Breast epithelium (tissue), 4 donors: ENCODE results near the gene GREB1. TPM values are rescaled to one million over a fixed set of nuclear protein-coding genes. Genes with fewer than 3 reads are reported as not detected.

Source experiments
- DNase-seq, 2 donors: peaks; one replicate each; pipeline ENCODE4 v3.0.0-alpha.2; 2019; ENCODE audit warnings: low spot score in 2 of 2
- H3K27ac ChIP-seq, 2 donors: fragments of 200-600 bp; sonication (generic) in 1 of 2; one replicate each; pipeline ENCODE4 v1.5.1; 2016 to 2019; ENCODE audit warnings: mild to moderate bottlenecking in 1 of 2
- H3K27me3 ChIP-seq, 2 donors: fragments of 200-600 bp; sonication (generic) in 1 of 2; one replicate each; pipeline versions ENCODE4 v1.5.1 to v1.6.0; 2017 to 2019; ENCODE audit warnings: control low read depth in 1 of 2, mild to moderate bottlenecking in 1 of 2
- H3K36me3 ChIP-seq: fragments of 200-600 bp; one replicate; pipeline ENCODE4 v1.5.1; 2019
- H3K4me1 ChIP-seq, 2 donors: fragments of 200-600 bp; sonication (generic); one replicate each; pipeline ENCODE4 v1.5.1; 2016 to 2019; ENCODE audit warnings: control low read depth in 1 of 2
- H3K4me3 ChIP-seq, 3 donors: fragments of 200-600 bp; sonication (generic); 1 replicate in 2 of 3; 2 replicates in 1 of 3; pipeline ENCODE4 v1.5.1; 2016 to 2019; ENCODE audit warnings: mild to moderate bottlenecking in 3 of 3, moderate library complexity in 2 of 3
- H3K9me3 ChIP-seq, 2 donors: fragments of 200-600 bp; sonication (generic) in 1 of 2; one replicate each; pipeline ENCODE4 v1.5.1; 2016 to 2019; ENCODE audit warnings: control low read depth in 1 of 2
- CTCF ChIP-seq, 3 donors: fragments of 450-650 bp; IDR thresholded peaks; one replicate each; pipeline ENCODE4 v1.5.1; 2016 to 2017; ENCODE audit warnings: antibody characterized with exemption in 3 of 3, mild to moderate bottlenecking in 3 of 3, moderate library complexity in 3 of 3
- POLR2A ChIP-seq: fragments of 450-650 bp; IDR thresholded peaks from one replicate; pipeline ENCODE4 v1.6.1; 2016; ENCODE audit warnings: antibody characterized with exemption, mild to moderate bottlenecking, moderate library complexity
- POLR2AphosphoS5 ChIP-seq, 3 donors: sonication (generic); formaldehyde crosslinking; IDR thresholded peaks; one replicate each; pipeline ENCODE4 v1.6.1; 2017; ENCODE audit warnings: antibody characterized with exemption in 3 of 3
- intact Hi-C: fragments of 100-400 bp; cut with DNase I; formaldehyde crosslinking; loops from one replicate; pipeline ENCODE4 v1.15.1; 2023; ENCODE audit warnings: low total_unique reads
- total RNA-seq, 3 donors: library from RNA; depleted of rRNA; stranded (reverse); fragments of >200 nt; gene quantifications; one replicate each; pipeline ENCODE4 v1.1.0, GENCODE V29; 2016

GREB1 gene
- total RNA-seq, 3 donors from 2014 or later: 5.4 to 83.6 (median 42.9) TPM

GRCh38 chr2:11683476-11683875 lies 149.6 kb downstream of the GREB1 start:
- Histone ChIP-seq H3K4me1 (no peaks in the 10 kb centered on the region), H3K36me3 (no peaks in the 10 kb centered on the region), H3K27me3 (peaks cover 0 to 13% of the 10 kb centered on the region in 2 donors), H3K27ac (no peak overlapping the region), H3K9me3 (no peaks in the 10 kb centered on the region), H3K4me3 (no peak overlapping the region)
- intact Hi-C loops: no loop called here
- DNase-seq: no peak
- no peak for TF ChIP-seq POLR2A
- TF ChIP-seq POLR2AphosphoS5 (IDR thresholded peaks at IDR 0.05): no peak
- no peak for TF ChIP-seq CTCF (IDR thresholded peaks at IDR 0.05)

GRCh38 chr2:11683966-11684365 lies 150.1 kb downstream of the GREB1 start:
- no peaks in the 10 kb centered on the region for H3K9me3 ChIP-seq
- intact Hi-C loops: no loop called here
- H3K27ac ChIP-seq: no peak overlapping the region
- DNase-seq: no peak
- H3K27me3 ChIP-seq: peaks cover 0 to 9% of the 10 kb centered on the region in 2 donors
- TF ChIP-seq POLR2A (no peak), CTCF (IDR thresholded peaks at IDR 0.05) (no peak), POLR2AphosphoS5 (IDR thresholded peaks at IDR 0.05) (no peak)
- no peaks in the 10 kb centered on the region for H3K4me1 ChIP-seq
- H3K36me3 ChIP-seq: no peaks in the 10 kb centered on the region
- no peak overlapping the region for H3K4me3 ChIP-seq

- no peak overlapping the region for H3K4me3 ChIP-seq
- H3K27ac ChIP-seq: no peak overlapping the region
- TF ChIP-seq POLR2A (no peak), POLR2AphosphoS5 (IDR thresholded peaks at IDR 0.05) (no peak), CTCF (IDR thresholded peaks at IDR 0.05) (no peak)
- H3K27me3 ChIP-seq: peaks cover 0 to 9% of the 10 kb centered on the region in 2 donors
- H3K36me3 ChIP-seq: no peaks in the 10 kb centered on the region
- intact Hi-C loops: no loop called here
- no peaks in the 10 kb centered on the region for H3K4me1 ChIP-seq
- DNase-seq: no peak
- no peaks in the 10 kb centered on the region for H3K9me3 ChIP-seq
These were observed 151.1 kb downstream of the GREB1 start for GRCh38 chr2:11684894-11685460.

- intact Hi-C loops: no loop called here
- no peak for DNase-seq
- Histone ChIP-seq H3K9me3 (no peaks in the 10 kb centered on the region), H3K4me3 (no peak overlapping the region), H3K4me1 (no peaks in the 10 kb centered on the region), H3K27me3 (peaks cover 0 to 9% of the 10 kb centered on the region in 2 donors), H3K27ac (no peak overlapping the region), H3K36me3 (no peaks in the 10 kb centered on the region)
- TF ChIP-seq CTCF (IDR thresholded peaks at IDR 0.05) (no peak), POLR2AphosphoS5 (IDR thresholded peaks at IDR 0.05) (no peak), POLR2A (no peak)
These were observed 152.1 kb downstream of the GREB1 start for GRCh38 chr2:11685906-11686470.

- intact Hi-C loops: no loop called here
- DNase-seq: no peak
- Histone ChIP-seq H3K9me3 (no peaks in the 10 kb centered on the region), H3K36me3 (no peaks in the 10 kb centered on the region), H3K27ac (no peak overlapping the region), H3K4me1 (no peaks in the 10 kb centered on the region), H3K4me3 (peak overlapping the region in 2 of 3 donors; percentile 20 to 56), H3K27me3 (peaks cover 0 to 9% of the 10 kb centered on the region in 2 donors)
- TF ChIP-seq POLR2A (no peak), POLR2AphosphoS5 (IDR thresholded peaks at IDR 0.05) (no peak), CTCF (IDR thresholded peaks at IDR 0.05) (no peak)
These were observed 153.9 kb downstream of the GREB1 start for GRCh38 chr2:11687736-11688135.
